Epithelial cell of esophagus (primary cell): ENCODE measurements around the gene KRTAP10-5.

Experiments
- DNase-seq: peaks from one replicate; pipeline ENCODE4 v3.0.0; 2010; ENCODE audit warnings: low read depth
- H3K4me3 ChIP-seq: 2 replicates; pipeline ENCODE4 v1.5.1; 2011; ENCODE audit warnings: mild to moderate bottlenecking, low read length, control low read depth
- CTCF ChIP-seq: IDR thresholded peaks from 2 replicates; pipeline ENCODE4 v1.5.1; 2011; ENCODE audit warnings: low read depth, mild to moderate bottlenecking, low read length, control low read depth, inconsistent platforms; ENCODE audit not compliant: insufficient read depth; ENCODE audit errors: missing control alignments

Gene KRTAP10-5

GRCh38 chr21:44571296-44571695 is 9.1 kb downstream of the KRTAP10-5 start:
- H3K4me3 ChIP-seq, result no peak overlapping the region
- no peak for TF ChIP-seq CTCF
- no peak for DNase-seq

GRCh38 chr21:44569861-44570517 is 10.4 kb downstream of the KRTAP10-5 start:
- TF ChIP-seq CTCF, result no peak
- H3K4me3 ChIP-seq, result no peak overlapping the region
- DNase-seq, result no peak

GRCh38 chr21:44568667-44569556 is 11.5 kb downstream of the KRTAP10-5 start:
- TF ChIP-seq CTCF, result no peak
- H3K4me3 ChIP-seq, result no peak overlapping the region
- DNase-seq, result no peak

- no peak for DNase-seq
- TF ChIP-seq CTCF, result no peak
- H3K4me3 ChIP-seq, result no peak overlapping the region
These were observed 12.1 kb downstream of the KRTAP10-5 start for GRCh38 chr21:44568261-44568660.

- no peak for DNase-seq
- no peak for TF ChIP-seq CTCF
- H3K4me3 ChIP-seq, result no peak overlapping the region
These were observed 12.8 kb downstream of the KRTAP10-5 start for GRCh38 chr21:44567481-44568171.

GRCh38 chr21:44566403-44566802 is 14.0 kb downstream of the KRTAP10-5 start:
- no peak for TF ChIP-seq CTCF
- H3K4me3 ChIP-seq, result no peak overlapping the region
- DNase-seq, result no peak
